ENCODE measurements around the gene CNTN5. TPM values are rescaled to one million over a fixed set of nuclear protein-coding genes. Genes with fewer than 3 reads are reported as not detected.

Gene CNTN5
- polyA plus RNA-seq, 1 of the 3 experiments (the other 2 are of a cell fraction), result not detected

GRCh38 chr11:99275521-99275920, 254.8 kb downstream of the CNTN5 start:
- Histone ChIP-seq H3K27me3 (ENCODE audit: insufficient read depth) (no peaks in the 10 kb centered on the region), H3K9me3 (no peaks in the 10 kb centered on the region), H3K36me3 (replicated peaks in 1 of 2; ENCODE audit: control insufficient read depth in 1 of 2, insufficient read depth in 2 of 2, low read length in 1 of 2) (no peaks in the 10 kb centered on the region), H3K4me2 (no peak overlapping the region), H3F3A (replicated peaks; ENCODE audit: insufficient read depth) (no peaks in the 10 kb centered on the region), H3K9me2 (no peaks in the 10 kb centered on the region), H3K4me3 (ENCODE audit: low read depth in 2 of 2, low read length in 1 of 2) (no peak overlapping the region), H3K79me2 (ENCODE audit: insufficient read depth) (no peaks in the 10 kb centered on the region), H2AFZ (ENCODE audit: low read depth) (no peak overlapping the region), H4K20me1 (ENCODE audit: insufficient read depth) (no peaks in the 10 kb centered on the region), H3K9ac (no peak overlapping the region), H3K4me1 (ENCODE audit: control insufficient read depth in 1 of 2, insufficient read depth in 2 of 2, low read depth in 1 of 2, low read length in 1 of 2) (no peaks in the 10 kb centered on the region), H3K27ac (ENCODE audit: low read depth in 2 of 2, low read length in 1 of 2) (no peak overlapping the region)
- TF ChIP-seq MEF2A (IDR thresholded peaks at IDR 0.05; ENCODE audit: borderline replicate concordance, low read depth) (no peak), GATA2 (CRISPR knock-in tag; IDR thresholded peaks at IDR 0.05) (no peak), RAD21 (IDR thresholded peaks at IDR 0.05; ENCODE audit: low read length) (no peak), TEAD4 (IDR thresholded peaks at IDR 0.05; ENCODE audit: borderline replicate concordance, insufficient read depth) (no peak), CHD2 (IDR thresholded peaks at IDR 0.05; ENCODE audit: low read length, partially characterized antibody) (no peak), EZH2phosphoT487 (IDR thresholded peaks at IDR 0.05; ENCODE audit: borderline replicate concordance, low read depth) (no peak), SIN3A (IDR thresholded peaks at IDR 0.05; ENCODE audit: borderline replicate concordance, low read depth, low read length) (no peak), USF1 (IDR thresholded peaks at IDR 0.05; ENCODE audit: borderline replicate concordance, low read depth) (no peak), TAF1 (IDR thresholded peaks at IDR 0.05; ENCODE audit: borderline replicate concordance, low read depth, low read length) (no peak), RCOR1 (IDR thresholded peaks at IDR 0.05; ENCODE audit: low read length) (no peak), NFIC (IDR thresholded peaks at IDR 0.05; ENCODE audit: borderline replicate concordance) (no peak)
- ChIA-PET CTCF (no interaction called here), POLR2A (no interaction called here)
- DNase-seq, result no peak
- WGBS (ENCODE audit: low lambda C conversion rate), result 24% methylated on average over 2 of the region's 2 CpGs

- no peaks in the 10 kb centered on the region for H3K9me2 ChIP-seq
- no peaks in the 10 kb centered on the region for H4K20me1 ChIP-seq (ENCODE audit: insufficient read depth)
- H3F3A ChIP-seq (replicated peaks; ENCODE audit: insufficient read depth), result no peaks in the 10 kb centered on the region
- POLR2A ChIA-PET, result no interaction called here
- no peak overlapping the region for H3K4me3 ChIP-seq (ENCODE audit: low read depth in 2 of 2, low read length in 1 of 2)
- no peak overlapping the region for H3K27ac ChIP-seq (ENCODE audit: low read depth in 2 of 2, low read length in 1 of 2)
- no peaks in the 10 kb centered on the region for H3K36me3 ChIP-seq (replicated peaks in 1 of 2; ENCODE audit: control insufficient read depth in 1 of 2, insufficient read depth in 2 of 2, low read length in 1 of 2)
- no peaks in the 10 kb centered on the region for H3K27me3 ChIP-seq (ENCODE audit: insufficient read depth)
- 2% methylated on average over 1 of the region's 1 CpG for WGBS (ENCODE audit: low lambda C conversion rate)
- CTCF ChIA-PET, result no interaction called here
- no peak for DNase-seq
- H2AFZ ChIP-seq (ENCODE audit: low read depth), result no peak overlapping the region
- no peak overlapping the region for H3K9ac ChIP-seq
- H3K9me3 ChIP-seq, result no peaks in the 10 kb centered on the region
- no peak overlapping the region for H3K4me2 ChIP-seq
- no peaks in the 10 kb centered on the region for H3K4me1 ChIP-seq (ENCODE audit: control insufficient read depth in 1 of 2, insufficient read depth in 2 of 2, low read depth in 1 of 2, low read length in 1 of 2)
- H3K79me2 ChIP-seq (ENCODE audit: insufficient read depth), result no peaks in the 10 kb centered on the region
- no peak for TF ChIP-seq IRF3 (IDR thresholded peaks at IDR 0.05; ENCODE audit: low read depth, low read length)
- no peak for TF ChIP-seq EP300 (IDR thresholded peaks at IDR 0.05; ENCODE audit: borderline replicate concordance in 1 of 2, low read depth in 1 of 2, low read length in 1 of 2)
- no peak for TF ChIP-seq USF1 (IDR thresholded peaks at IDR 0.05; ENCODE audit: borderline replicate concordance, low read depth)
- TF ChIP-seq ZBTB33 (IDR thresholded peaks at IDR 0.05; ENCODE audit: borderline replicate concordance, low read depth), result no peak
- no peak for TF ChIP-seq RFX5 (IDR thresholded peaks at IDR 0.05; ENCODE audit: low read length)
- no peak for TF ChIP-seq SMC3 (IDR thresholded peaks at IDR 0.05; ENCODE audit: low read depth, low read length)
- TF ChIP-seq MEF2A (IDR thresholded peaks at IDR 0.05; ENCODE audit: borderline replicate concordance, low read depth), result no peak
- TF ChIP-seq JUND (IDR thresholded peaks at IDR 0.05), result no peak
- no peak for TF ChIP-seq POLR2AphosphoS5 (IDR thresholded peaks at IDR 0.05; ENCODE audit: low read depth, low read length)
- TF ChIP-seq GABPA (IDR thresholded peaks at IDR 0.05; ENCODE audit: low read depth), result no peak
- TF ChIP-seq TAF1 (IDR thresholded peaks at IDR 0.05; ENCODE audit: borderline replicate concordance, low read depth, low read length), result no peak
- no peak for TF ChIP-seq REST (IDR thresholded peaks at IDR 0.05; ENCODE audit: low read depth, low read length)
- no peak for TF ChIP-seq GATA2 (CRISPR knock-in tag; IDR thresholded peaks at IDR 0.05)
These were observed 256.5 kb downstream of the CNTN5 start for GRCh38 chr11:99277281-99277680.

All from SK-N-SH (cell line).